GM21529 (cell line): ENCODE data around the gene WNK4.
"Not testable (repeated sequence)": the region's sequence is repeated elsewhere in the genome, so short reads cannot be mapped to it uniquely, and the experiment has no call there.

Experiments used
- ATAC-seq: cut with Tn5 transposase; IDR thresholded peaks from one replicate; pipeline ENCODE4 v1.9.1; 2021; ENCODE audit not compliant: unreplicated experiment

The WNK4 gene

GRCh38 chr17:42779936-42780850 is at the start of gene WNK4:
WNK4 (plus strand) TSS chr17:42780610; CDS start chr17:42780699, 89 bp downstream.
- no peak for ATAC-seq

DNA sequence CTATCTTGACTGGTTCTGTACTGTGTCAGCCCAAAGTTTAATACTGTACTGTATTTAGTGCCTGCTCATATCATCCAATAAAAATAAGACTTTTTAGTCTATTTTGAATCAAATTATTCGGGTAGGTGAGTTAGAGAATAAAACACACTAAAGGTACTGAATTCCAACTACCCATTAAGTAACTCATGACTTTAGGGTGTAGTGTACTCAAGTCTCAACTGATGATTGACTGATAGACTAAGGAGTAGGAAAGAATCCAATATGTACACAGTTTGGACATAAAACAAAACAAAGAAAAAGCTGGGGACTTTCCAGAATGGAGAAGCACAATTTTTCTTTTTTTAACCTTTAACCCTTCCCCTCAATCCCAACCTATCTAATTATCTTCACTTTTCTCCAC is 39.7 kb upstream of the WNK4 start:
- ATAC-seq, result no peak

- ATAC-seq, result not testable (repeated sequence)
Observed at GRCh38 chr17:42742916-42743315, 37.5 kb upstream of the WNK4 start.

DNA sequence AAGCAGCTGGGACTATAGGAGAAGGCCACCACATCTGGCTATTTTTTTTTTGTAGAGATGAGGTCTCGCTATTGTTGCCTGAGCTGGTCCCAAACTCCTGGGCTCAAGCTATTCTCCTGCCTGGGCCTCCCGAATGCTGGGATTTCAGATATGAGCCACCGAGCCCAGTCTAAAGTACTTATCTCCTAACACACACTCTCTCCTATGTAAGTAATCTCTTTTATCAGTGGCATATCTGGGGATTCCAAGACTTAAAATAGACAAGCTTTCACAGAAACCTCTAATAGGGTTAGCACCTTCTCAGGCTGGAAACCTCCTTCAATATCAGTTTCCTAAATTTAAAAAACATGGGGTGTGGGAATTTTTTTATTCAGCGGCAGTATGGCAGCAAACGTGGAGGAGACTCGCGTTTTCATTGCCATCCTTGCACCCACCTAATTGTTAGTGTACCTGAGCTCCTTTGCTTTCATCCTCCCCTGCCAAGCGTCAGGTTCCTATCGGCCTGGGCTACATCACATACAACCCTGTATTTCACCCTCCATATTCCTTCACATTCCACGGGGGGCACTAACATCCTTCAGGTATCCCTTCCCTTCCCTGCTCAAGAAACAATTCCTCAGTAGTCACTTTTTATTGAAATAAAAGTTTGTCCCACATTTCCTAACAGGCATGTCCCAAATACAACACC is 36.7 kb upstream of the WNK4 start:
- ATAC-seq, result no peak

GRCh38 chr17:42744283-42744805 is 36.1 kb upstream of the WNK4 start:
- peak; percentile 48 for ATAC-seq

DNA sequence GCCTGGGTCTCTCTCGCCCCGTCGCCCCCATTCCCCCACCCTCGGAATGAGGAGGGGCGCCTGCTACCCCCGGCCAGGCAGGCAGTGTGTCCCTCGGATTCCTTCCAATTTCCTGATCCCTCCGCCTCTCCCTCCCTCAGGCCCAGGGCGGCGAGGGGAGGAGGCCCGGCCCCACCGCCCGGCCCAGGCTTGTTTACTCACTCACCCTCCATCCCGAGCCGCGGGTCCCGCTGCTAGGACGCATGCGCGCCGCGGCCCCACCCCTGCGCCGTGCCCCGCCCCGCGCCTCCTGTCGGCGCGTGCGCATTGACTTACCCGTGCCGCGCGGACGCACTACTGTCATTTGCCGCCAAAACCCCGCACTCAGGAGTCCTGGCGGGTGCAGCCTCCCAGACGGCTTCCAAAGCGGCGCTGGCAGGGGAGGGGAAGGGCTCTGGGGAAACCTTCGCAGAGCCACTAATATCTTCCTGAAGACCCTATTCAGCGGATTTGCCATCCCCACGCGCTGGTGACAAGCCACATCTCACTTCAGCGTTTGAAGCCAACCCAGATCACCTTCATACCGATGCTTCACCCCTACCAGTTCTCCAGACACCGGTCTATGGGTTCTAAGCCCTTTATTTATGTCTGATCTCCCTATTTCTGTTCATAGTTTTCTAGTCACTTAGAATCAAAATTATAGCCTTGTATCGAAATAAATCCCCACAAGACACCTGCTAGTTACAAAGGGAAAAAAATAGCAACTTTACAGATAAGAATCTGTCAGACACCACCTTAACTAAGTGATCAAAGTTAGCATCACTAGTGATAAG is 35.4 kb upstream of the WNK4 start, which contains the start of gene EZH1:
EZH1 (minus strand) TSS at position 235 of the 812 bp plus-strand sequence. CDS start 16,099 bp downstream, outside the sequence.
- ATAC-seq, result peak; percentile 74

DNA sequence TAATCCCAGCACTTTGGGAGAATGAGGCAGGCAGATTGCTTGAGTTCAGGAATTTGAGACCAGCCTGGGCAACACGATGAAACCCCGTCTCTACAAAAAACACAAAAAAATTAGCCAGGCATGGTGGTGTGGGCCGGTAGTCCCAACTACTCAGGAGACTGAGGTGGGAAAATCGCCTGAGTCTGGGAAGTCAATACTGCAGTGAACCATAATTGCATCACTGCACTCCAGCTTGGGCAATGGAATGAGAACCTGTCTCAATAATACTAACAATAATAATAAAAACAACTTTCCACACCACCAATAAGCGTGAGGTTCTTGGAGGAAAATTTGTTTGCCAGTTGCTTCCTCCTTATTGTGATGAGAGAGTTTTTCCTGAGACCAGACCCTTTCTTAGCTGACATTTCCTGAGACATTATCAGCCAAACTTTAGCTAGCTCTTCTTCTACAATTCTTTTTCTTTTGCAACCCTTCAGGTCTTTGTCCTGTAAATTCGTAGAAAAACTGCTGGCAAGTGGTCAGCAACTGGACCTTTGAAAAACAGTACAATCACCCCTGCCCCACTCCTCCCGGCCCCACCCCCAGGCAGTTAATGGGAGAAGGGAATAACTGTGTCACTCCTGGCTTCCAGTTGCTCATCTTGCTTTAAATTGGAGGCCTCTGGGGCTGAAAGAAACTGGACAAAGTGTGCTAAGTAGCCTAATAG is 32.1 kb upstream of the WNK4 start:
- no peak for ATAC-seq

GRCh38 chr17:42748908-42749798 is 31.3 kb upstream of the WNK4 start:
- ATAC-seq, result no peak

- no peak for ATAC-seq
Observed at GRCh38 chr17:42750739-42751344, 29.6 kb upstream of the WNK4 start.

DNA sequence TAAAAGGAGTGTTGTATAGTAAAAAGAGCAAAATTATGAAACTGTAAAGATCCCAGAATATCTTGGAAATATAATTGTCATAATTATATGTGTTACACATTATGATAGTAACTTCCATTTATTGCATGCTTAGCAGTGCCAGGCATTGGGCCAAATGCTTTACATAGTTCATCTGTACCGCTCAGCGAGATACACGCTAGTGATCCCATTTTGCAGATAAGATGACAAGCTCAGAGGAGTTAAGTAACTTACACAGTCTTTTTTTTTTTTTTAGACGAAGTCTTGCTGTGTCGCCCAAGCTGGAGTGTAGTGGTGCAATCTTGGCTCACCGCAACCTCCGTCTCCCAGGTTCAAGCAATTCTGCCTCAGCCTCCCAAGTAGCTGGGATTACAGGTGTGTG is 28.8 kb upstream of the WNK4 start:
- ATAC-seq, result no peak

DNA sequence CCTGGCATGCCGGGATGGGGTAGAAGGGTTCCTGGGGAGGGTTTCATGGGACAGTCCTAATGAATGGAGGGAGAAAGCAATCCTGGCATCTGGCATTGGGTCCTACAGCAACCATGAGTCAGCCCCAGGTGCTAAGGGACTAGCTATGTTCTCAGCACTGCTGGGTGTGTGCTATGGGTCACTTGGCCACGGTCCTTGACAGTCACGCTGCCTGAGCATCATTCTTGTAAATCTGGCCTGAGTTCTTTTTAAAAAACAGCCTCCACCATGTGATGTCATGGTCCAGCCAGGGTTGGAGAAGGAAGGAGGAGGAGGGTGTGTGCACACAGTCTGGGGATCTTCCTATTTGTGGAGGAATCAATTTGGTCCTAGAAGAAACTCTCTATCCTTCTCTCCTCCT is 25.6 kb upstream of the WNK4 start:
- ATAC-seq, result no peak

- peak; percentile 66 for ATAC-seq
Observed at GRCh38 chr17:42759982-42760651, 20.3 kb upstream of the WNK4 start.

GRCh38 chr17:42760652-42761581 is 19.5 kb upstream of the WNK4 start, which contains the start of gene RAMP2:
RAMP2 (plus strand) TSS chr17:42761227; CDS start chr17:42761262, 35 bp downstream.
- ATAC-seq, result no peak

DNA sequence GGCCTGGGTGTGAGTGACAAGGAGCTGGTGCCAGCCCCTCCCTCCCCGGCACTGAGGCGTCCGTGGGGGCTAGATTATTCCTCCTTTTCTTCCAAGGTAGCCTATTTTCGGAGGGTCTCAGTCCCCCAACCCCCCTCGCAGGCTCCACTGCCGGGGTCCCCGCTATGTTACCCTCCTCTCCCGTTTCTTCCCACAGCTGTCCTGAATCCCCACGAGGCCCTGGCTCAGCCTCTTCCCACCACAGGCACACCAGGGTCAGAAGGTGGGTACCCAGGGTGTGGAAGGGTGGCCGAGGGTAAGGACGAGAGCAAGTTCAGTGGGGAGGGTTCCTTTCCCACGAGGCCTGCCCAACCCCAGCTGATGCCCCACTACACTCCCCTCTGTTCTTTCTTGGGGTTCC is 18.8 kb upstream of the WNK4 start:
- no peak for ATAC-seq

- no peak for ATAC-seq
Observed at GRCh38 chr17:42766124-42766523, 14.3 kb upstream of the WNK4 start.

- no peak for ATAC-seq
Observed at GRCh38 chr17:42767512-42767911, 12.9 kb upstream of the WNK4 start.

- ATAC-seq, result not testable (repeated sequence)
Observed at GRCh38 chr17:42768006-42768405, 12.4 kb upstream of the WNK4 start.
